Left renal cortex interstitium (tissue), 4 donors: ENCODE measurements around the gene CAMK2B. TPM values are rescaled to one million over a fixed set of nuclear protein-coding genes. Genes with fewer than 3 reads are reported as not detected.

Experiments used
- DNase-seq, 4 donors: peaks; one replicate each; pipeline ENCODE4 v3.0.0-alpha.2; 2013; ENCODE audit warnings: low read depth in 4 of 4, low spot score in 2 of 4, missing footprints in 1 of 4
- polyA plus RNA-seq, 4 donors: library from polyadenylated mRNA; unstranded; fragments of 120-200 nt; gene quantifications; one replicate each; pipeline ENCODE4 v1.2.1, GENCODE V29; 2013; ENCODE audit not compliant: insufficient read length in 4 of 4

CAMK2B gene
- polyA plus RNA-seq, 4 donors: 1.7 to 4.3 (median 3.1) TPM

- no peak for DNase-seq
Measured at GRCh38 chr7:44277391-44277790, 48.0 kb downstream of the CAMK2B start.

GRCh38 chr7:44276571-44277221 lies 48.7 kb downstream of the CAMK2B start:
- DNase-seq: no peak

- DNase-seq: peak in 3 of 4 donors; percentile 51 to 68 (median 55)
Measured at GRCh38 chr7:44275957-44276570, 49.3 kb downstream of the CAMK2B start.

GRCh38 chr7:44275146-44275545 lies 50.2 kb downstream of the CAMK2B start:
- DNase-seq: no peak

- DNase-seq: no peak
Measured at GRCh38 chr7:44274623-44274975, 50.8 kb downstream of the CAMK2B start.

- DNase-seq: no peak
Measured at GRCh38 chr7:44273681-44274622, 51.4 kb downstream of the CAMK2B start.

GRCh38 chr7:44272981-44273380 lies 52.4 kb downstream of the CAMK2B start:
- DNase-seq: no peak

GRCh38 chr7:44272456-44272855 lies 52.9 kb downstream of the CAMK2B start:
- no peak for DNase-seq

GRCh38 chr7:44269943-44270493 lies 55.4 kb downstream of the CAMK2B start:
- no peak for DNase-seq

- DNase-seq: no peak
Measured at GRCh38 chr7:44269417-44269816, 56.0 kb downstream of the CAMK2B start.

GRCh38 chr7:44268671-44269070 lies 56.7 kb downstream of the CAMK2B start:
- DNase-seq: no peak

- DNase-seq: no peak
Measured at GRCh38 chr7:44267719-44268421, 57.5 kb downstream of the CAMK2B start.

GRCh38 chr7:44267178-44267577 lies 58.2 kb downstream of the CAMK2B start:
- DNase-seq: no peak

- DNase-seq: no peak
Measured at GRCh38 chr7:44266526-44266925, 58.9 kb downstream of the CAMK2B start.

GRCh38 chr7:44265728-44266127 lies 59.7 kb downstream of the CAMK2B start:
- DNase-seq: no peak

GRCh38 chr7:44264221-44264931 lies 61.0 kb downstream of the CAMK2B start:
- no peak for DNase-seq

GRCh38 chr7:44263326-44264082 lies 61.9 kb downstream of the CAMK2B start:
- no peak for DNase-seq

GRCh38 chr7:44262031-44262430 lies 63.4 kb downstream of the CAMK2B start:
- no peak for DNase-seq

- no peak for DNase-seq
Measured at GRCh38 chr7:44261240-44261639, 64.2 kb downstream of the CAMK2B start.
